Loucy (cell line): ENCODE data around the gene PROKR2.

Experiments
- CTCF ChIP-seq: fragments of 200-600 bp; sonication (generic); conservative IDR thresholded peaks from 2 replicates; pipeline ENCODE4 v1.5.1; 2014; ENCODE audit warnings: mild to moderate bottlenecking, antibody characterized with exemption, low read length
- EZH2phosphoT487 ChIP-seq: fragments of 200-600 bp; IDR thresholded peaks from 2 replicates; pipeline ENCODE4 v1.6.1; 2018; ENCODE audit warnings: antibody characterized with exemption, mild to moderate bottlenecking, moderate library complexity, borderline replicate concordance

- TF ChIP-seq CTCF, result no peak
- no peak for TF ChIP-seq EZH2phosphoT487
These were observed 11.5 kb upstream of the PROKR2 start for GRCh38 chr20:5328268-5328667.
